Measurements from ENCODE around the gene MYO15A.
"Not testable (repeated sequence)": the region's sequence is repeated elsewhere in the genome, so short reads cannot be mapped to it uniquely, and the experiment has no call there.

MYO15A gene

GRCh38 chr17:18191236-18191667, 82.7 kb downstream of the MYO15A start:
- Mint-ChIP-seq H3K36me3 (peaks cover 100% of the 10 kb centered on the region), H3K27ac (peak overlapping the region; percentile 54), H3K4me1 (peaks cover 69% of the 10 kb centered on the region), H3K4me3 (peak overlapping the region; percentile 76), H3K9me3 (no peaks in the 10 kb centered on the region)
- DNase-seq (ENCODE audit: low spot score in 2 of 2): no peak
- no peak for ATAC-seq

GRCh38 chr17:18191967-18192366, 83.4 kb downstream of the MYO15A start:
- no peak for ATAC-seq
- peaks cover 66% of the 10 kb centered on the region for H3K4me1 Mint-ChIP-seq
- H3K9me3 Mint-ChIP-seq: no peaks in the 10 kb centered on the region
- peaks cover 100% of the 10 kb centered on the region for H3K36me3 Mint-ChIP-seq
- DNase-seq (ENCODE audit: low spot score in 2 of 2): no peak
- H3K4me3 Mint-ChIP-seq: peak overlapping the region; percentile 76
- H3K27ac Mint-ChIP-seq: no peak overlapping the region

- Mint-ChIP-seq H3K9me3 (no peaks in the 10 kb centered on the region), H3K4me1 (peaks cover 70% of the 10 kb centered on the region), H3K36me3 (peaks cover 100% of the 10 kb centered on the region), H3K4me3 (no peak overlapping the region), H3K27ac (no peak overlapping the region)
- no peak for DNase-seq (ENCODE audit: low spot score in 2 of 2)
- ATAC-seq: no peak
Observed at GRCh38 chr17:18194394-18194793, 85.8 kb downstream of the MYO15A start.

- Mint-ChIP-seq H3K9me3 (no peaks in the 10 kb centered on the region), H3K27ac (no peak overlapping the region), H3K4me3 (no peak overlapping the region), H3K36me3 (peaks cover 100% of the 10 kb centered on the region), H3K4me1 (peaks cover 70% of the 10 kb centered on the region)
- no peak for ATAC-seq
- DNase-seq (ENCODE audit: low spot score in 2 of 2): no peak
Observed at GRCh38 chr17:18194804-18195203, 86.2 kb downstream of the MYO15A start.

GRCh38 chr17:18195246-18195645, 86.7 kb downstream of the MYO15A start:
- DNase-seq (ENCODE audit: low spot score in 2 of 2): no peak
- H3K27ac Mint-ChIP-seq: peak overlapping the region; percentile 54
- ATAC-seq: no peak
- peaks cover 100% of the 10 kb centered on the region for H3K36me3 Mint-ChIP-seq
- H3K4me1 Mint-ChIP-seq: peaks cover 70% of the 10 kb centered on the region
- no peak overlapping the region for H3K4me3 Mint-ChIP-seq
- H3K9me3 Mint-ChIP-seq: no peaks in the 10 kb centered on the region

GRCh38 chr17:18197535-18198194, 89.1 kb downstream of the MYO15A start:
- ATAC-seq: no peak
- Mint-ChIP-seq H3K4me3 (no peak overlapping the region), H3K9me3 (no peaks in the 10 kb centered on the region), H3K27ac (peak overlapping the region; percentile 83), H3K4me1 (peaks cover 70% of the 10 kb centered on the region), H3K36me3 (peaks cover 100% of the 10 kb centered on the region)
- DNase-seq (ENCODE audit: low spot score in 2 of 2): no peak

- Mint-ChIP-seq H3K27ac (peak overlapping the region; percentile 83), H3K36me3 (peaks cover 99% of the 10 kb centered on the region), H3K4me1 (peaks cover 73% of the 10 kb centered on the region), H3K9me3 (no peaks in the 10 kb centered on the region), H3K4me3 (no peak overlapping the region)
- DNase-seq (ENCODE audit: low spot score in 2 of 2): no peak
- ATAC-seq: no peak
Observed at GRCh38 chr17:18198530-18198929, 90.0 kb downstream of the MYO15A start.

GRCh38 chr17:18201108-18201507, 92.6 kb downstream of the MYO15A start:
- ATAC-seq (no peak), DNase-seq (ENCODE audit: low spot score in 2 of 2) (no peak)
- no peak overlapping the region for H3K4me3 Mint-ChIP-seq
- H3K9me3 Mint-ChIP-seq: no peaks in the 10 kb centered on the region
- no peak overlapping the region for H3K27ac Mint-ChIP-seq
- H3K4me1 Mint-ChIP-seq: peaks cover 63% of the 10 kb centered on the region
- peaks cover 99% of the 10 kb centered on the region for H3K36me3 Mint-ChIP-seq

- ATAC-seq (no peak), DNase-seq (ENCODE audit: low spot score in 2 of 2) (no peak)
- H3K4me3 Mint-ChIP-seq: no peak overlapping the region
- H3K4me1 Mint-ChIP-seq: peaks cover 49% of the 10 kb centered on the region
- H3K36me3 Mint-ChIP-seq: peaks cover 99% of the 10 kb centered on the region
- H3K27ac Mint-ChIP-seq: no peak overlapping the region
- H3K9me3 Mint-ChIP-seq: no peaks in the 10 kb centered on the region
Observed at GRCh38 chr17:18203308-18203707, 94.8 kb downstream of the MYO15A start.

GRCh38 chr17:18205861-18206260, 97.3 kb downstream of the MYO15A start:
- ATAC-seq (no peak), DNase-seq (ENCODE audit: low spot score in 2 of 2) (no peak)
- Mint-ChIP-seq H3K36me3 (peaks cover 99% of the 10 kb centered on the region), H3K9me3 (no peaks in the 10 kb centered on the region), H3K4me1 (peaks cover 26% of the 10 kb centered on the region), H3K27ac (no peak overlapping the region), H3K4me3 (no peak overlapping the region)

GRCh38 chr17:18206962-18207361, 98.4 kb downstream of the MYO15A start:
- Mint-ChIP-seq H3K27ac (no peak overlapping the region), H3K4me1 (peaks cover 16% of the 10 kb centered on the region), H3K4me3 (no peak overlapping the region), H3K36me3 (peaks cover 99% of the 10 kb centered on the region), H3K9me3 (no peaks in the 10 kb centered on the region)
- no peak for DNase-seq (ENCODE audit: low spot score in 2 of 2)
- ATAC-seq: no peak

GRCh38 chr17:18208092-18208491, 99.5 kb downstream of the MYO15A start:
- no peak for DNase-seq (ENCODE audit: low spot score in 2 of 2)
- no peaks in the 10 kb centered on the region for H3K9me3 Mint-ChIP-seq
- ATAC-seq: no peak
- no peak overlapping the region for H3K4me3 Mint-ChIP-seq
- H3K4me1 Mint-ChIP-seq: peaks cover 16% of the 10 kb centered on the region
- H3K36me3 Mint-ChIP-seq: peaks cover 97% of the 10 kb centered on the region
- peak overlapping the region; percentile 32 for H3K27ac Mint-ChIP-seq

- H3K4me1 Mint-ChIP-seq: peaks cover 8% of the 10 kb centered on the region
- no peak for ATAC-seq
- H3K27ac Mint-ChIP-seq: peak overlapping the region; percentile 72
- no peak for DNase-seq (ENCODE audit: low spot score in 2 of 2)
- peaks cover 49% of the 10 kb centered on the region for H3K36me3 Mint-ChIP-seq
- H3K9me3 Mint-ChIP-seq: no peaks in the 10 kb centered on the region
- H3K4me3 Mint-ChIP-seq: no peak overlapping the region
Observed at GRCh38 chr17:18213666-18214270, 105.2 kb downstream of the MYO15A start.

GRCh38 chr17:18216906-18217305, 108.3 kb downstream of the MYO15A start:
- ATAC-seq; H3K27ac Mint-ChIP-seq; H3K9me3 Mint-ChIP-seq; H3K4me3 Mint-ChIP-seq; DNase-seq (ENCODE audit: low spot score in 2 of 2): not testable (repeated sequence)
- H3K4me1 Mint-ChIP-seq: peaks cover 16% of the 10 kb centered on the region
- H3K36me3 Mint-ChIP-seq: peaks cover 18% of the 10 kb centered on the region

GRCh38 chr17:18217412-18218015, 109.0 kb downstream of the MYO15A start:
- Mint-ChIP-seq H3K36me3 (peaks cover 13% of the 10 kb centered on the region), H3K27ac (no peak overlapping the region), H3K4me1 (peaks cover 16% of the 10 kb centered on the region), H3K9me3 (no peaks in the 10 kb centered on the region), H3K4me3 (no peak overlapping the region)
- DNase-seq (ENCODE audit: low spot score in 2 of 2) (peak; percentile 69 to 89), ATAC-seq (peak; percentile 86)

All from stimulated activated effector memory CD8-positive, alpha-beta T cell treated with anti-CD3 and anti-CD28 coated beads, Interleukin-12 subunit alpha, Interleukin-12 subunit beta, amount 100 ng/mL, for 72 hours (primary cell).